ENCODE data around the gene GHRHR.

Gene GHRHR

DNA sequence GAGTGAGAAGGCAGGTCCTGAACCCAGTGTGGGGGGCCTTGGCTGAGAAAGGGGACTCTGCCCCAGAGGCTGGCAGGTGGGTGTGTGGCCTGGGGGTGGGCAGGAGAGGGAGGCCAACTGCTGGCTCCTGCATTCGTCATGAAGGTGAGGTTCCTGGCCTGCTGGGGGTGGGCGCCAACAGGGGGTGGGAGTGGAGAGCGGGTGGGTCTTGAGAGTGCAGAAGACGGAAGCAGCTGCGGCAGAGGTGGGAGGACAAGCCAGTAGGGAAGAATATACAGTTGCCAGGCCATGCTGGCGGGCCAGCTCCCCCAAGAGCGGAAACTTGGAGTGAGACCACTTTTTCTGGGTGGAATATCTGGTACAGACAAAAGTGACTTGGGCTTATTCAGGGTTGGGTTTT lies 23.4 kb downstream of the GHRHR start:
- no peak for DNase-seq

DNA sequence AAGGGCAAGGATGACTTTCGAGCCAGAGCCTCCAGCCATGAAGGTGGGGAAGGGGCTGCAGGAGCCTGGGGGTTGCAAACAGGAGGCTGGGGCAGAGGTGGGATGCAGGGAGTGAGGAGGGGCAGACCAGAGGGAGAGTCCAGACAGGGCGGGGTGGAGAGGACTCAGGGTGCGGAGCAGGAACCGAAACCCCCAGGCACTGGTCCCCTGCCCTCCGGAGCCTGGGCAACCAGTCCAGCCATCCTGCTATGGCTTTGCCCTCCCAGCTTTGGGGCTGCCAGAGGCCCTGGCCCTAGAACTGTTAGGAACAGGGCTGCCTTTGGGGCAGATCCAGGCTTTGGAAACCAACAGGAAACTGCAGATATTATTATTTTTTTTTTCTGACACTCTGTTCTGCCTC lies 24.2 kb downstream of the GHRHR start:
- DNase-seq, result no peak

DNA sequence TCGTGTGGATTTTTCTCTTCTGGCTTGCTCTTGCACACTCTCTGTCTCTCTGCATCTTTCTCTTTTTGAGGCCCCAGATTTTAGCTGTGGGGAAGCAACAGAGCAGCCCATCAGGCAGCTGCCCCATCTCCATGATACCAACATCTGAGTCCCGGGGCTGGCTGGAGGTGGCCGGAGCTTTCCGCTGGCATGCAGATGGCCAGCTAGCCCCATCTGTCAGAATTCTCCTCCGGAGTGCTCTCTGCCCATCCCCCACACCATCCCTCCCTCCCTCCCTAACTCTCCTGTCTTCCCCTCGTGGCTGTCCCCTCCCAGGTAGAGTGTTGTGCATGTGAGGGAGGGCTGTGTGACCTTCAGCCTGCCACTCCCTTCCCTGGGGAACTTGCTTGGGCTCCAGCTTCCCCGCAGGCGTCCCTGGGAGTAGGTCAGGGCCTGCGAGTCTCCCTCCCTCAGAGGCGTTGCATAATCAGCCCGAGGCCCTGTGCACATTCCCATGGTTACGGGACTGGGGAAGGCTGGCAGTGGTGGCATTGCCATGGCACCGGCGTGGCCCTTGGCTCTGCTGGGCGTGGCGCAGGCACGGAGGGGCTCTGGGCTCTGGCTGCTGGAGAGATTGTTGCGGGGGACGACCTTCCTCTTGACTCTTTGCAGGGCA lies 24.7 kb downstream of the GHRHR start:
- DNase-seq, result peak; percentile 17

DNA sequence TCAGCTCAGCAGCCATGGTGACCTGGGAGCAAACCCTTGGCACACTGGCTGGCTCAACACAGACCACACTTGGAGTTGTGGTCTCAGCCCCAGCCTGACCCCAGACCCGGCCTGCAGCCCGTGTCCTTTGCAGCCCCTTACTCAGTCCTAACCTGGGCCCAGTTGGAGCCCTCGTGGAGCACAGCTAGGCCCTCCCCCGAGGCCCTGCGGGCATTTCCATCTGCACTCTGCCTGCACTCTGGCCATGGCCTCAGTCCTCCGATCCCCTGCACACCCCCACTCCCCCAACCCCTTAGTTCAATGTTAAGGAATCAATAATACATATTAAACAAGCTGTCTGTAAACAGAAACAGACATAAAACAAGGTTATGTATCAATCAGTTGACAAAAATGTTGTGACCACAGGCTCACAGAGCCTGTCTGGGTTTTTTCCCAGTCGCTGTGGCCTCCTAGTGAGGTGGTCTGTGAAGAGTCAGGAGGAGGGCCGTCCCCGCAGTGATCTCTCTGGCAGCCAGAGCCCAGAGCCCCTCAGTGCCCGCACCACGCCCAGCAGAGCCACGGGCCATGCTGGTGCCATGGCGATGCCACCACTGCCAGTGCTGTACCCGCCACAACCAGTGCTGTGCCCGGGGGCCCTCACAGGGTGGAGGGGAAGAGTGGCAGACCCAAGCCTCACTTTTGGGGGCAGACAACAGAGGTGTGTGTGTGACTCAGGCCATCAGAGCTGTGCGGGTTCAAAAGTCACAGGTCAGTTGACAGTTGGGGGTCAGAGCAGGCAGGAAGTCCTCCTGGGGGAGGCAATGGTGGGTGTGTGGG lies 25.5 kb downstream of the GHRHR start:
- no peak for DNase-seq

DNA sequence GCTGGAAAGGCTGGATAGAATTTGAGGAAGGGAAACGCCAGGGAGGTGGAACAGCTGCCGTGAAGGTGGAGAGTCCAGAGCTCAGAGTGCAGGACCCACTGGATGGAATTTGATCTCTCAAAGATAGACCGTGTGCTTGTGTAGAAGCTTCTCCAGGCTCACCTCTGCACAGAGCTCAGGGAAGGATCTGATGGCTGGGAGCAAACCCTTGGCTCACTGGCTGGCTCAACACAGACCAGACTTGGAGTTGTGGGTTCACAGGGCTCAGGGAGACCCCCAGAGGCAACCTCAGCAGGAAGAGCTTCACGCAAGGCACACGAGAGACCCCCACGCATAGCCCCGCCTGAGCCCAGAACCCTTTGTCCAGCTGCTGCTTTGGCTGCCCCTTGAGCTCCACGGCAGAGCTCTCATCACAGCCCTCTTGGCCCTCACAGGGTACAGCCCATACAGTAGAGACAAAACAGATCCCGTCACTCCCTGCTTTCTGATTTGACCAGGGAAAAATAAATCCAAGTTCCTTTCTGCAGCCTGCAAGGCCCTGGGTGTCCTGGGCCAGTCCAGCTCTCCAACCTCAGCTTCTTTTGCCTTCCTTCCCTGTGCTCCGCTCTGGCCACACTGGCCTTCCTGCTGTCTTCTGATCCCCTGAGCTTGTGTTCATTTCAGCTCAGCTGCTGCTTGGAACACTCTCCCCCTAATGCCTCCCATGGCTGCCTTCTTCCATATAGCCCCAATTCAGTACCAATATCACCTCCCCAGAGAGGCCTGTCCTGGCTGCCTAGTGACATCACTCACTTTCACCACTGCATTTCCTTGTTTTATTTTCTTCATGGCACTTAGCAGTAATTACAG lies 26.3 kb downstream of the GHRHR start:
- DNase-seq, result no peak

DNA sequence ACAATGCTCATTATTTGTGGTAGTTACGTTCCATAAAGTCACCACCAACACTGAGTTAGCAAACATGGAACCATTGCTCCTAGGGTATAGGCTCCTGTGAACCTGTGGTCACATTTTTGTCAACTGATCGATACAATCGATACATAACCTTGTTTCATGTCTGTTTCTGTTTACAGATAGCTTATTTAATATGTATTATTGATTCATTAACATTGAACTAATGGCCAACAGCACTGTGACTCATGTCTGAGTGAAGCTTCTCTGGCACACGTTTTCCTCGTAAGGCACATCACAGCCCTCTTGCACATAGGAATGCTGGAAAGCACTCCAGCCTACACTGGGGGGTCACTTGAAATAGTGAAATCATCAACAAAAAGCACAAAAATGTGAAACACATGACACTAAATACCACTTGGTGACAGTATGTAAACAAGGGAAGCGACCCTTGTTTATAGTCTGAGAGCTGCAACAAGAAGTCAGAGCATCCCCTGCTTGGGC lies 27.0 kb downstream of the GHRHR start:
- DNase-seq, result no peak

DNA sequence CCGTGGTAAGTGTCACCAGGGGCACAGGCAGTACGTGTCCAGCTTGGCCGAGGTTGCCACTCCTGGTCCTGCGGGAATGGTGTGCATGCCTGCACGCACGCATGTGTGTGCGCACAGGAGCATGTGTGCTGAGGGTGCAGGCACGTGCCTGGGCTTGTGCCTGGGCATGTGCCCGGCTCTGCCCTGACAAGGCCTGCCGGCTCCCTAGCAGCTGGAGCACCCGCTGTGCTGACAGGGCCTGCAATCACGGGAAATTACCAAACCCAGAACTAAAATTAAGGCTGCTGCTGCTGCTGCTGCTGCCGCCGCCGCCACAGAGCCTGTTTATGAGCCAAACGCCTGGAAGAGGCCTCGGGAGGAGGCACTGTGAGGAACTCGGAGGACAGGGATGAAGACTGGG lies 28.7 kb downstream of the GHRHR start:
- DNase-seq, result no peak

DNA sequence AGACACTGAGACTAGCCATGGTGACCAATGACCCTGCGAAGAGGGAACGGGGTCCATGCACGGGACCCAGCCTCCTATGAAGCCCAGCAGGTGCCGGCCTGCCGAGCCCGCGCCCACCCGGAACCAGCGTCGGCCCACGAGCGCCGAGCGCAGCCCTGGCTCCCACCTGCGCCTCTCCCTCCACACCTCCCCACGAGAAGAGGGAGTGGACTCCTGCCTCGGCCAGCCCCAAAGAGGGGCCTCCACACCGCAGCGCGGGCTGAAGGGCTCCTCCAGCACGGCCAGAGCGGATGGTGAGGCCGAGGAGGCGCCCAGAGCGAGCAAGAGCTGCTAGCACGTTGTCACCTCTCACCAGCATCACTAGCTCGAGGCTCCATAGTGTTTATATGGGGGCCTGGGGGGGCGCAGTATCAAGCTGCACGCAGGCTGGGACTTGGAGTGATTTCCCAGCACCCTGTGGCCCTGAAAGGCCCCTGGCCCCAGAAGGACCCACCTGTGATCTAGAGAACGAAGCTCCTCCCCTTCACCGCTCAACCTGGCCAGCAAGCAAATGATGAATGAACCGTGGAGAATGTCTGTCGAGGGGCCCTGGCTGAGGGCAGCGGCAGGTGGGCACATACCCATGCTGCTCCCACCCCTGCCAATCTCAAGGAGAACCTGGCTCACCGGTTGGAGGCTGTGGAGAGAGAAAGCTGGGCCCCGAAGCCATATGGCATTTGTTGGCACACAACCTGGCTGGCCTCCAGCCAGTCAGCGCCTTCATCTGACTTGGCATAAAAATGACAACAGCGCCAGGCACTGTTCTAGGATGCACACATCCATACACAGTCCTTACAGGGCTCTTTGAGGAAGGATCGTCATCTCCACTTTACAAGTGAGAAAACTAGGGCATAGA lies 30.7 kb downstream of the GHRHR start:
- DNase-seq, result no peak

DNA sequence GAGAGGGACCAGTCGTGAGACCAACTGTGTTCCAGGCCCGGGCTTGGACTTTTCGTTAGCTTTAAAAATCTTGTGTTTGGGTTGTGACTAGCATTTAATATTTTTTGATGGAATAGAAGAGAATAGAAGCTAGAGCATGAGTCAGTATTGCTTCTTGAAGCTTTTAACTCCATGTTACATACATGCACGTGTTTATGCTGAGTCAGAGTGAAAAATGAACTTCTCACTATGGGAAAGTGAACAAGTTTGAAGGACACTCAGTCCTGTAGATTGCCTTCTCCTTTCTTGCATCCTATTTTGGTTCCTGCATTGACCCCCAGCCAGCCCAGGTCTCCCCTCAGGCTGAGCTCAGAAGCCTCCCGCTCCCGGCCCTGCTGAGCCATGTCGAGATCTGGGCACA lies 31.8 kb downstream of the GHRHR start:
- DNase-seq, result no peak

DNA sequence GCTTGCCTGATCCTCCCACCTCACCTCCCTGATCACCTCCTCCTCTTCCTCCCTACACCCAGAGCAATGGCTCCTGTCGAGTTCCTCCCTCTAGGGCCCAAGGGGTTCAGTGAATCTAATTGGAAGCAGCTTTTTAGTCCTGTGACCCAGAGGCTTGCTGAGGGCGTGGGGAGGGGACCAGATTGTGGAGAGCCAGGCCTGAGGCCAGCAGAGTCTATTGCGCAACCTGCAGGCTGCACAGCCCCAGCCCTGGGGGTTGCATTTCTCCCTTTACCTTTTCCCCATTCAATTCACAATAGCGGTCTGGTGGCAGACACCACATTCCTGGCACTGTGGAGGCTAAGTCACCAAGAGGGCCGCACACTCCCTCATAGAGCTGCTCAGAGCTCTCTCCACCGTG lies 32.5 kb downstream of the GHRHR start:
- no peak for DNase-seq

DNA sequence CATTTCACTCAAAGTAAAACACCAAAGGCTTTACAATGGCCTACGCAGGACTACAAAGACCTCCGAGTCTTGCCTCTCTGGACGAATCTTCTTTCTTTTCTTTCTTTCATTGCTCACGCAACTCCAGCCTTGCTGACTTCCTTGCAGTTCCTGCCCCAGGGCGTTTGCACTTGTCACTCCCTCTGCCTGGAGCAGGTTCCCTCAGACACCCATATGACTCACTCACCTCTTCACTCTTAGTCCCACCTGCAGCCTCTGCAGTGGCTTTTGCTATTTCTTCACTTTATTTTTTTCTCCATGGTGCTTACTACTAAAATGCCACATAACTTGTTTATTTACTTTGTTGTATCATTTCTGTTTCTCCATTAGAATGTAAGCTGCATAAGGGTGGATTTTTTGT lies 33.1 kb downstream of the GHRHR start:
- DNase-seq, result no peak

DNA sequence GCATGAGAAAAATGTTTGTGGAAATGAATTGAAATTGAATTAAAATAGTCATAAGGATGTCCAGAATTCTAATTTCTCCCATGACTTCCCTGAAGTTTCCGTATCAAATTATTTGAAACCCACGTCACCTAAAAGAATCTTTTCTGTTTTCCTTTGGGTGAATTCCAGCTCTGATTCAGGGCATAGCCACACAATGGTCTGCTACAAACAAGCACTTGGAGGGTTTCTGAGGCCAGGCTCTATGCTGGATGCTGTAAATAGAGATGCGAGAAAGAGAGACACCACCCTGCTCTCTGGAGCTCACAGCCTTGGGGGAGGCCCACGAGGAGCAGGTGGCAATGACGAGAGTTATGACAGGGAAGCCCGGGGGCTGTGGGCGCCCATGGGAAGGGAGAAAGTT lies 33.6 kb downstream of the GHRHR start:
- DNase-seq, result no peak

DNA sequence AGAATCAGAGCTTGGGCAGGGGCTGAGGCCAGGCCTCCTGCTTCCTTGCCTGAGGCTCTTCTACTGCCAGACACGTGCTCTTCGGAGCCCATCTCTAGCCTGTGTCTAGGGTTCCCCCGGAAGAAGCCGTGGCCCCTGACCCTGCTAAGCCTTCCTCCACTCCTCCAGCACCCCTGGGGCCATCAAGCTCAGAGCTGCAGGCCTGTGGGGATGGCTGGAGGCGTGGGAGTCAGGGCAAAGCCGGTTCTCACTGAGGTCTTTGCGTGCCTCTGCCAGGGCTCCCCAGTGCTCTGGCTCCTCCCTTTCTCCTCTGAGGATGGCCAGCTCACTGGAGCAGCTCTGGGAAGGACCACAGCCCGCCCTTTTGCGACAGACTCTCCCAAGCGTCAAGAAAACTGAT lies 34.4 kb downstream of the GHRHR start:
- DNase-seq, result no peak

DNA sequence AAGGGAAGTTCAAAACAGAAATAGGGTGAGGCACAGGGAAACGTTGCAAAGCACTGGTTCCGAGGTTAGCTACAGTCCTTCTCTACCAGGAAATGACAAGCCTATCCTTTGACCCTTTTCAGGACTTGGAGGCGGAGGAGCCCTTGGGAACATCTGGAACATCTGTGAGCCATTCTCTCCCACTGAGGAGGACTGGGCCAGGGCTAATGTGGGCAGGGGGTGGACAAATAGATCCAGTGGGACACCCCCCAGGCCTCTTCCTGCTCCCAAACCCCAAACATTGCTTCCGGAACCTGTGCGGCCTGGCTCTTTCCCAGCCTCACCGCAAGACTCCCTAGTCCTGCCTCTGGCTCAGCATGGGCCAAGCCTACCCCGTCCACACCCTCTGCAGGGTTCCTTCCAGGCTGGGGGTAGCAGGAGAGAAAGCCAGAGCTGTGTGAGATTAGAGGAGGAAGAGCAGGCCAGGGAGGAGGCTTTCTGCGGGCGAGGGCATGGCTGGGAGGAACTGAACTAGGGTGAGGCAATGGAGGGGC lies 36.5 kb downstream of the GHRHR start:
- DNase-seq, result no peak

DNA sequence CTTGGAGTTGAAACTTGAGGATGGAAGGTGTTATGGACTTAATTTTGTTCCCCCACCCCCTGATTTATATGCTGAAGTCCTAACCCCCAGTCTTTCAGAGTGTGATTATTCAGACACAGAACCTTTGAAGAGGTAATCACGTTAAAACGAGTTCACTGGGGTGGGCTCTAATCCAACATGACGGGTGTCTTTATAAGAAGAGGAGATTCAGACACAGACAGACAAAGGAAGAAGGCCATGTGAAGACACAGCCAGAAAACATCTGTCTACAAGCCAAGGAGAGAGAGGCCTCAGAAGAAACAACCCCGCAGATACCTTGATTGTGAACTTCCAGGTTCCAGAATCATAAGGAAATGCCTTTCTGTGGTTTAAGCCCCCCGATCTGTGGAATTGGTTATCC lies 37.0 kb downstream of the GHRHR start:
- DNase-seq, result no peak

DNA sequence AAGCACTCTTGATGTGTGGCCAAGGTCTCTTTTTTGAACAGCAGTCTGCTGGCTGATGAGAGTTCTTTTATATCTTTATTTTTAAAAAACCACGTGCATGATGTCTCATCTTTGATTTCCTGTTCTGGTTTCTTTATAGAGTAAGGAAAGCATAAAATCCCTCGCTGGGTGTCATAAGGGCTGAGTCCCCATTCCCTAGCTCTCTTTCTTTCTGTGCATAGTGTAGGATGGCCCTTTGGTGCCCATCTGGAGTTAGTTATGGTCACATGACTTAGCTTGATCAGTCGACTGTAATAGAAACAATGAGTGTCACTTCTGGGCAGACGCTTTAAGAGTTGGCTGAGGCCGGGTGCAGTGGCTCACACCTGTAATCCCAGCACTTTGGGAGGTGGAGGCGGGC lies 38.5 kb downstream of the GHRHR start:
- no peak for DNase-seq

DNA sequence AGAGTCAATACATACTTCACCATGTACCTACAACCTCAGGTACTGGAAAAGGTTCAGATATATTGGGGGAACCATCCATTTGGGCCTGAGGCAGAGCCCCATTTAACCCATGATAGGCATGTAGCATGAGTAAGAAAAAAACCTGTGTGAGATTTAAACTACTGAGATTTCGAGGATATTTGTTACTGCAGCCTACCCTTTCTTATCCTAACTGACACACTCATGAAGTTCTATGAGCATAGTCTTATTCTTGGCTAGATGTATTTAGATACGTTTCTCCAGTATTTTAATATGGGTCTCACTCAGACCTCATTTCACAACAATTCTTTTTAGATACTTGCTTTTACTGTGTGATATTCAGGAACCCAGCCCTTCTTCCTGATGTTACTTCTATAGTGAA lies 39.3 kb downstream of the GHRHR start:
- no peak for DNase-seq

DNA sequence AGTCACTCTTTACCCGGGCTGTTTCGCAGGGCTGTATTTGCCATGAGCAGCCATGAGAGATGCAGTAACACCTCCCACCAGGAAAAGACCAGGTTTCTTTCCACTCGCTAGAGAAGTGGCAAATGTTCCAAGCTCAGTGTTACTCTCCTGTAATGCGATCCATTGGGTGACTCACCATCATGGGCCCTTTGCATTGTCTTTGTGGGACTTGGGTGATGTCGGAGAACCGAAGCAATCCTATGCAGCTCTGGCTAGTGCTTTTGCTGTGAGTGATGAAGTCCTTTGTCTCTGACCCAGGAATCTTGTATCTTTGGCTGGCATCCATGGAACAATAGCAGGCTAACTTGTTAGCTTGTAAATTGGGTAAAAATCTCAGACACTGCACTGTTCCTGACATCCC lies 40.0 kb downstream of the GHRHR start:
- no peak for DNase-seq

DNA sequence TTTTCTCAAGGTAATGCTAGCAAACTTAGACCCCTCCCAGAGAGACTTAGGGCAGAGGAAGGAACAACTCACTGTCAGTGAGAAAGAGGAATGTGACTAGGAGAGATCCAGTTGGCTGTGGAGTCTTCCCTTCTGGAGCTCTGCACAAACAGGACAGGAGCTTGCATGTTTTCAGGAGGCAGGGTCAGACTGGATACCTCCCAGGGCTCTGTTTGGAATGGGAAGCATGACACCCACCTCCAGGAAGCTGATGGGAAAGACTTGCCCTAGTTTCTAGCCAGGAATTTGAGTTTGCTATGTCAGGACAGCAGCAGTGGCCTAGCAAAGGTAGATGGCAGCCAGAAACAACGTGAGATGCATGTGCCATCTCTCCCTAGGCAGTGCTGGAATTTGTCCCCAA lies 40.6 kb downstream of the GHRHR start:
- DNase-seq, result no peak

DNA sequence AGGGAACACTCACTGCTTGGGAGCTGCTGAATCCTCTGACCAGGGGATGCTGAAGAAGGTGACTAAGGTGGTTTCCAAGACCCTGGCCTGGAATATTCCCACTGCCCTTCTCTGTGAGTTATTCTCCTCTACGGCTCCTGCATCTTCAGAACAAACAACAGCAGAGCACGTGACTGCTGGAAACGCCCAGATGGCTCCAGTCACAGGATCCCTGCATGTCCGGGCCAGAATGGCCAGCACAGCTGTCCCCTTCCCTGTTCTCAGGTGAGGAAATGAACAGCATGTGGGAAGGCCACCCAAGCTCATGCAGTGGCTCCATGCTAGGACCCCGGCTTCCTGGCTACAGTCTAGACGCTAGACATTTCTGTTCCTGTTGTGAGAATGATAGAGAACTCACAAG lies 43.1 kb downstream of the GHRHR start:
- DNase-seq, result no peak

DNA sequence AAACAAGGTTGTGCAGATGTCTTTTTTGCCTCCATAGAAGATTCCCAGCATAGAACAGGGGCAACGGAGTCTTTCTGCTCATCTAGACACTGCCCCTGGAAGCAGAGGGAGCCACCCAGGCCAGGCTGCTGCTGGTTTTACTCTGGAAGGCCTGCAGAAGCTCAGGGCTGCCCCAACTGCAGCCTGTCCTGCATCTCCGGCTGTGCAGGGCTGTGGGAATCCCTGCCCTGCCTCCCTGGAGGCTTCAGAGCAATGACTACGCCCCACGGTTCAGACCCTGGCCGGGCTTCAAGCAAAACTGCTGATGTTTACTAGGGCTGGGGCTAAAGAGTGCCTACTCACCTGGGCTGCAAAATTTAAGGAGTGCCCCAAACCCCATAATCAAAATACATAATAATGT lies 43.9 kb downstream of the GHRHR start:
- no peak for DNase-seq

DNA sequence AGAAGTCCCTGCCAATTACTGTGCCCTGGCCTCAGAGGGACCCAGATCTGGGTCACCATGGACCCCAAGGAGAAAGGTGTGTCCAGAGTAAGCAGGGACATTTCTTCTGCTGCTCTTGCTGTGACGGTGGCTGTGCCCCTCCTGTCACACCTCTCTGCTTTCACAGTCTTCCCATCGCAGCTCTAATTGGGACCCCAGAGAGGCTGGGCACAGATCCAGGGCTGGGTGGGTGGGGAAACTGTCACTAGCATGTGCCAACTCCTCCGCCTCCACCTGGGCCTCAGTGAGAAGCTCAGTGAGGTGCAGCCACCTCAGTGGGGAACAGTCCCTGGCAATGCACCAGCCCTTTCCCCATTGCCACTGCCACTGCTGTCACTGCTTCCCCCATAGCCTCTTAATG lies 51.1 kb downstream of the GHRHR start:
- no peak for DNase-seq
